ENCODE data around the gene THRSP. TPM values are rescaled to one million over a fixed set of nuclear protein-coding genes. Genes with fewer than 3 reads are reported as not detected.

THRSP gene
- total RNA-seq, 2 donors from 2014 or later = not detected

- H3K36me3 ChIP-seq (ENCODE audit: control insufficient read depth, insufficient read depth, low read length) = peaks cover 50% of the 10 kb centered on the region
- H3K9me3 Mint-ChIP-seq = no peaks in the 10 kb centered on the region
- H3K4me3 ChIP-seq (ENCODE audit: low read length) = no peak overlapping the region
- no peaks in the 10 kb centered on the region for H3K27me3 ChIP-seq (ENCODE audit: control insufficient read depth, insufficient read depth, low read length, poor library complexity, severe bottlenecking)
- peaks cover 4% of the 10 kb centered on the region for H3K4me1 Mint-ChIP-seq
- TF ChIP-seq CTCF (conservative IDR thresholded peaks at IDR 0.05) = no peak
- WGBS, 2 experiments (ENCODE audit: insufficient coverage in 1 of 2, insufficient read length in 1 of 2) = 92 to 94% methylated on average over 4 to 5 of the region's 5 CpGs
- no peak for DNase-seq
- H3K27ac ChIP-seq (ENCODE audit: low read depth, low read length) = no peak overlapping the region
- peaks cover 42% of the 10 kb centered on the region for H3K36me3 Mint-ChIP-seq (ENCODE audit: low read depth)
- no peaks in the 10 kb centered on the region for H3K27me3 Mint-ChIP-seq (ENCODE audit: insufficient read depth)
- H3K9ac ChIP-seq (ENCODE audit: extremely low read depth, low read length, poor library complexity, severe bottlenecking) = no peak overlapping the region
- H3K4me1 ChIP-seq (ENCODE audit: control insufficient read depth, insufficient read depth, low read length) = no peaks in the 10 kb centered on the region
- H3K9me3 ChIP-seq (ENCODE audit: control insufficient read depth, low read length) = no peaks in the 10 kb centered on the region
- no peak overlapping the region for H3K4me3 Mint-ChIP-seq
- H3K27ac Mint-ChIP-seq = no peak overlapping the region
Measured at GRCh38 chr11:78110351-78110750, 46.7 kb downstream of the THRSP start.

GRCh38 chr11:78110830-78111229, 47.2 kb downstream of the THRSP start:
- no peak overlapping the region for H3K27ac Mint-ChIP-seq
- no peak for DNase-seq
- no peak for TF ChIP-seq CTCF (conservative IDR thresholded peaks at IDR 0.05)
- Histone ChIP-seq H3K4me1 (ENCODE audit: control insufficient read depth, insufficient read depth, low read length) (no peaks in the 10 kb centered on the region), H3K9me3 (ENCODE audit: control insufficient read depth, low read length) (no peaks in the 10 kb centered on the region), H3K27ac (ENCODE audit: low read depth, low read length) (no peak overlapping the region), H3K27me3 (ENCODE audit: control insufficient read depth, insufficient read depth, low read length, poor library complexity, severe bottlenecking) (no peaks in the 10 kb centered on the region), H3K9ac (ENCODE audit: extremely low read depth, low read length, poor library complexity, severe bottlenecking) (no peak overlapping the region), H3K4me3 (ENCODE audit: low read length) (no peak overlapping the region), H3K36me3 (ENCODE audit: control insufficient read depth, insufficient read depth, low read length) (peaks cover 50% of the 10 kb centered on the region)
- H3K4me1 Mint-ChIP-seq = peaks cover 4% of the 10 kb centered on the region
- peaks cover 44% of the 10 kb centered on the region for H3K36me3 Mint-ChIP-seq (ENCODE audit: low read depth)
- no peak overlapping the region for H3K4me3 Mint-ChIP-seq
- no peaks in the 10 kb centered on the region for H3K27me3 Mint-ChIP-seq (ENCODE audit: insufficient read depth)
- no peaks in the 10 kb centered on the region for H3K9me3 Mint-ChIP-seq
- WGBS, 2 experiments (ENCODE audit: insufficient coverage in 1 of 2, insufficient read length in 1 of 2) = 92 to 96% methylated on average over 2 of the region's 2 CpGs

- no peak overlapping the region for H3K4me3 Mint-ChIP-seq
- H3K27me3 Mint-ChIP-seq (ENCODE audit: insufficient read depth) = no peaks in the 10 kb centered on the region
- TF ChIP-seq CTCF (conservative IDR thresholded peaks at IDR 0.05) = no peak
- peaks cover 42% of the 10 kb centered on the region for H3K36me3 Mint-ChIP-seq (ENCODE audit: low read depth)
- peak overlapping the region; percentile 94 for H3K27ac ChIP-seq (ENCODE audit: low read depth, low read length)
- no peaks in the 10 kb centered on the region for H3K4me1 ChIP-seq (ENCODE audit: control insufficient read depth, insufficient read depth, low read length)
- no peak overlapping the region for H3K27ac Mint-ChIP-seq
- H3K9ac ChIP-seq (ENCODE audit: extremely low read depth, low read length, poor library complexity, severe bottlenecking) = no peak overlapping the region
- no peaks in the 10 kb centered on the region for H3K27me3 ChIP-seq (ENCODE audit: control insufficient read depth, insufficient read depth, low read length, poor library complexity, severe bottlenecking)
- no peak overlapping the region for H3K4me3 ChIP-seq (ENCODE audit: low read length)
- no peaks in the 10 kb centered on the region for H3K9me3 ChIP-seq (ENCODE audit: control insufficient read depth, low read length)
- DNase-seq = no peak
- 85% methylated on average over 2 of the region's 2 CpGs; no CpG with 5 or more reads in 1 of the 2 experiments for WGBS, 2 experiments (ENCODE audit: insufficient coverage in 1 of 2, insufficient read length in 1 of 2)
- H3K36me3 ChIP-seq (ENCODE audit: control insufficient read depth, insufficient read depth, low read length) = peaks cover 50% of the 10 kb centered on the region
- peaks cover 4% of the 10 kb centered on the region for H3K4me1 Mint-ChIP-seq
- no peaks in the 10 kb centered on the region for H3K9me3 Mint-ChIP-seq
Measured at GRCh38 chr11:78111298-78111697, 47.6 kb downstream of the THRSP start.

All from endodermal cell (in vitro differentiated cells).